ENCODE measurements around the gene ASB11.
"Not testable (repeated sequence)": the region's sequence is repeated elsewhere in the genome, so short reads cannot be mapped to it uniquely, and the experiment has no call there.

DNA sequence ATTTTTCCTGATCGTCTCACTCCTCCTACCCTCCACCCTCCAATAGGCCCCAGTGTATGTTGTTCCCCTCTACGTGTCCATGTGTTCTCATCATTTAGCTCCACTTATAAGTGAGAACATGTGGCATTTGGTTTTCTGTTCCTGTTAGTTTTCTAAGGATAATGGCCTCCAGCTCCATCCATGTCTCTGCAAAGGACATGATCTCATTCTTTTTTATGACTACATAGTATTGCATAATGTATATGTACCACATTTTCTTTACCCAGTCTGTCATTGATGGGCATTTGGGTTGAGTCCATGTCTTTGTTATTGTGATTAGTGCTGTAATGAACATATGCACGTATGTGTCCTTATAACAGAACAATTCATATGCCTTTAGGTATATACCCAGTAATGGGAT lies 9.5 kb downstream of the ASB11 start:
- not testable (repeated sequence) for TF ChIP-seq POLR2A, POLR2AphosphoS5 (IDR thresholded peaks at IDR 0.05)
- TF ChIP-seq, protein P1, sequence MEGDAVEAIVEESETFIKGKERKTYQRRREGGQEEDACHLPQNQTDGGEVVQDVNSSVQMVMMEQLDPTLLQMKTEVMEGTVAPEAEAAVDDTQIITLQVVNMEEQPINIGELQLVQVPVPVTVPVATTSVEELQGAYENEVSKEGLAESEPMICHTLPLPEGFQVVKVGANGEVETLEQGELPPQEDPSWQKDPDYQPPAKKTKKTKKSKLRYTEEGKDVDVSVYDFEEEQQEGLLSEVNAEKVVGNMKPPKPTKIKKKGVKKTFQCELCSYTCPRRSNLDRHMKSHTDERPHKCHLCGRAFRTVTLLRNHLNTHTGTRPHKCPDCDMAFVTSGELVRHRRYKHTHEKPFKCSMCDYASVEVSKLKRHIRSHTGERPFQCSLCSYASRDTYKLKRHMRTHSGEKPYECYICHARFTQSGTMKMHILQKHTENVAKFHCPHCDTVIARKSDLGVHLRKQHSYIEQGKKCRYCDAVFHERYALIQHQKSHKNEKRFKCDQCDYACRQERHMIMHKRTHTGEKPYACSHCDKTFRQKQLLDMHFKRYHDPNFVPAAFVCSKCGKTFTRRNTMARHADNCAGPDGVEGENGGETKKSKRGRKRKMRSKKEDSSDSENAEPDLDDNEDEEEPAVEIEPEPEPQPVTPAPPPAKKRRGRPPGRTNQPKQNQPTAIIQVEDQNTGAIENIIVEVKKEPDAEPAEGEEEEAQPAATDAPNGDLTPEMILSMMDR (IDR thresholded peaks at IDR 0.05), result not testable (repeated sequence)

Measured in stomach (tissue), 4 donors.